ENCODE data around the gene PLAAT4. TPM values are rescaled to one million over a fixed set of nuclear protein-coding genes. Genes with fewer than 3 reads are reported as not detected.
A peak's percentile ranks its signal among the peaks of the same experiment; 100 is the strongest.
"Not testable (repeated sequence)": the region's sequence is repeated elsewhere in the genome, so short reads cannot be mapped to it uniquely, and the experiment has no call there.

The PLAAT4 gene
- total RNA-seq, 2 donors from 2014 or later: 11.3 to 18.2 TPM

- H3K27ac ChIP-seq: no peak overlapping the region
- no peaks in the 10 kb centered on the region for H3K27me3 ChIP-seq
- peak; percentile 30 for DNase-seq (ENCODE audit: low spot score)
- peaks cover 0 to 5% of the 10 kb centered on the region in 2 donors for H3K4me1 ChIP-seq
- H3K4me3 ChIP-seq: no peak overlapping the region
- TF ChIP-seq CTCF (IDR thresholded peaks at IDR 0.05): no peak
- no peaks in the 10 kb centered on the region for H3K36me3 ChIP-seq
- H3K9me3 ChIP-seq: no peaks in the 10 kb centered on the region
These were observed 12.8 kb downstream of the PLAAT4 start for GRCh38 chr11:63549411-63549810.

GRCh38 chr11:63550156-63550700 is 13.6 kb downstream of the PLAAT4 start:
- H3K36me3 ChIP-seq: not testable (repeated sequence)

GRCh38 chr11:63551091-63551888 is 14.7 kb downstream of the PLAAT4 start:
- no peaks in the 10 kb centered on the region for H3K9me3 ChIP-seq
- H3K4me3 ChIP-seq: no peak overlapping the region
- no peaks in the 10 kb centered on the region for H3K27me3 ChIP-seq
- no peak for TF ChIP-seq CTCF (IDR thresholded peaks at IDR 0.05)
- peaks cover 0 to 5% of the 10 kb centered on the region in 2 donors for H3K4me1 ChIP-seq
- no peak for DNase-seq (ENCODE audit: low spot score)
- no peak overlapping the region for H3K27ac ChIP-seq
- no peaks in the 10 kb centered on the region for H3K36me3 ChIP-seq

More at GRCh38 chr11:63550156-63550700, 13.6 kb downstream of the PLAAT4 start:
- H3K4me1 ChIP-seq; H3K9me3 ChIP-seq; H3K27me3 ChIP-seq; H3K27ac ChIP-seq; H3K4me3 ChIP-seq; DNase-seq (ENCODE audit: low spot score): not testable (repeated sequence)

- H3K27me3 ChIP-seq: no peaks in the 10 kb centered on the region
- no peaks in the 10 kb centered on the region for H3K36me3 ChIP-seq
- TF ChIP-seq CTCF (IDR thresholded peaks at IDR 0.05): no peak
- H3K4me3 ChIP-seq: no peak overlapping the region
- H3K27ac ChIP-seq: no peak overlapping the region
- H3K4me1 ChIP-seq: peaks cover 0 to 5% of the 10 kb centered on the region in 2 donors
- no peak for DNase-seq (ENCODE audit: low spot score)
- no peaks in the 10 kb centered on the region for H3K9me3 ChIP-seq
These were observed 15.3 kb downstream of the PLAAT4 start for GRCh38 chr11:63551889-63552266.

- Histone ChIP-seq H3K27ac (no peak overlapping the region), H3K36me3 (no peaks in the 10 kb centered on the region)
- no peak for DNase-seq (ENCODE audit: low spot score)
These were observed 16.3 kb downstream of the PLAAT4 start for GRCh38 chr11:63552921-63553320.

More at GRCh38 chr11:63552921-63553320, 16.3 kb downstream of the PLAAT4 start:
- H3K27me3 ChIP-seq: no peaks in the 10 kb centered on the region
- peaks cover 0 to 4% of the 10 kb centered on the region in 2 donors for H3K4me1 ChIP-seq
- TF ChIP-seq CTCF (IDR thresholded peaks at IDR 0.05): no peak
- no peak overlapping the region for H3K4me3 ChIP-seq
- no peaks in the 10 kb centered on the region for H3K9me3 ChIP-seq
